ENCODE data around the gene MISP.

The MISP gene

DNA sequence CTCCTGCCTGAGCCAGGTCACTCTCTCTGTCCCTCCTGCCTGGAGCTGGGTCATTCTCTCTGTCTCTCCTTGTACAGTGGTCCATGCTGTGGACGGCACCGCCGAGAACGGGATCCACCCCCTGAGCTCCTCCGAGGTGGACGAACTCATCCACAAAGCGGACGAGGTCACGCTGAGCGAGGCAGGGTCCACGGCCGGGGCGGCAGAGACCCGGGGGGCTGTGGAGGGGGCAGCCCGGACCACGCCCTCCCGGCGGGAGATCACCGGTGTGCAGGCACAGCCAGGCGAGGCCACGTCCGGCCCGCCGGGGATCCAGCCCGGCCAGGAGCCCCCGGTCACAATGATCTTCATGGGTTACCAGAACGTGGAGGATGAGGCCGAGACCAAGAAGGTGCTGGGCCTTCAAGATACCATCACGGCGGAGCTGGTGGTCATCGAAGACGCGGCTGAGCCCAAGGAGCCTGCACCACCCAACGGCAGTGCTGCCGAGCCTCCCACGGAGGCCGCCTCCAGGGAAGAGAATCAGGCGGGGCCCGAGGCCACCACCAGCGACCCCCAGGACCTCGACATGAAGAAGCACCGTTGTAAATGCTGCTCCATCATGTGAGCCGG, 4.6 kb upstream of the MISP start:
- DNase-seq (ENCODE audit: low spot score) = no peak

DNA sequence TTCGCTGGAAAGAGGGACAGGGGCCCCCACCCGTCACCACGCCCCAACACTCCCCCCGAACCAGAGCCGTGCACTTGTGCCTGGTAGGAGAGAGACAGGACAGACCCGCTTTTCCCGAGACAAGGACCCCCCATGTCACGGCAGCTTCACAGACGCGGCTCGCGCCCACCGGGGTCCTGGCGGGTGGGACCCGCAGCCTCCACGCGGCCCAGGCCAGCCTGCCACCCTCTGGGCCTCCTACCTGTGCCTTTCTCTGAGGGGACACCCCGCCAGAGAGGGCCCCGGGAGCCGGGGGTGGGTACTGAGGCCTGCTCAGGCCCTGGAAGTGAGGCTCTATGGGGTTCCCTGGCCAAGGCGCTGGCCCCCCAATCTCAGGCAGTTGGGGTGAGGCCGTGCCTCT, 4.0 kb upstream of the MISP start:
- no peak for DNase-seq (ENCODE audit: low spot score)

DNA sequence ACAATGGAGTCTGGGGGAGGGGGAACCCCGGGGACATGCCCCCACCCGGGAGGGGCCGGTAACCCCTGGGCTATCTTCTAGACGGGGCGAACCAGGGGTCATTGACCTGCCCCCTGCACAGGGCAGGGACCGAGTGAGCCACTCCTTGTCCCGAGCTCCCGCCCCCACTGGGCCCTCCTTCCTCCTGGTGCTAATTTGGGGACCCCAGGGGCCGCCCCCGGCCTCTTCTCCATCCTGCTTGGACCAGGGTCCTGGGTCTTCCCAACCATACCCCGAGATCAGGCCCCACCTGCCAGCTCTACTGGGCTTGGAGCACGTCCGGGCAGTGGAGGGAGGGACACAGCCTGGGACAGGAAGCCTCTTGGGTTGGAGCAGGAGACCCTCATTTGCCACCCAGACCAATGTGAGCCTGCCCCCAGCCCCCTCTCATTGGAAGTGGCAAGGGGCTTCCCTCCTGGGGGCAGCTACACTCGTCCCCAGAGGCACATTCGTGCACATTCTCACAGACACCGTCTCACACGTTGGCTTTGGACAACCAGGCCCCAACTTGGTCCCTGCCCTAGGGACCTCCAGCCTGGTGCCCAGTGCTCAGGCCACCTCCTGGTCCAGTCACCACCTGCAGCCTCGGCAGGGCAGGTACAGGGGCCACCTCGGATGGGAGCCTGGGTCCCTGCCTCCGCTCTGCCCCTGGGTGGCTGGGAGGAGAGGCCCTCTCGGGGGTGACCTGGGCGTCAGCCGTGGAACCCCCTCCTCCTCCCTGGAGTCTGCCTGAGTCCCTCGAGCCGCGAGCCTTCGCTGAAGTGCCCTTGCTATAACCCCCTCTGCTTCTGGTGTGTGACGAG, 3.3 kb upstream of the MISP start:
- DNase-seq (ENCODE audit: low spot score) = no peak

DNA sequence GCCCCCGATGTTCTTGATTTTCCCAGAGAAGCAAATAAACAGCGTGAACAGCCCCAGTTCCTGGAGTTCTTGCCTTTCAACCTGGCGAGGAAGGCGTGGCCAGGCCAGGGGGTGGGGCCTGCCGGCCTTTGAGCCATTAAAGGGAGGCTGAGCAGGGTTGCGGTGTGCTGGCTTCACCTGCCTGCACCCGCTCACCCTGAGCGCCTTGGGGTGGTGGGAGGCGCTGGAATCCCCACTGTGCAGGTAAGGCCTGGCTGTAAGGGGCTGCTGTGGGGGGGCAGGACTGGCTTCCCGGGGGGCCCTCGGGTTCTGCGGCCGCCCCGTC, 2.7 kb upstream of the MISP start:
- no peak for DNase-seq (ENCODE audit: low spot score)

DNA sequence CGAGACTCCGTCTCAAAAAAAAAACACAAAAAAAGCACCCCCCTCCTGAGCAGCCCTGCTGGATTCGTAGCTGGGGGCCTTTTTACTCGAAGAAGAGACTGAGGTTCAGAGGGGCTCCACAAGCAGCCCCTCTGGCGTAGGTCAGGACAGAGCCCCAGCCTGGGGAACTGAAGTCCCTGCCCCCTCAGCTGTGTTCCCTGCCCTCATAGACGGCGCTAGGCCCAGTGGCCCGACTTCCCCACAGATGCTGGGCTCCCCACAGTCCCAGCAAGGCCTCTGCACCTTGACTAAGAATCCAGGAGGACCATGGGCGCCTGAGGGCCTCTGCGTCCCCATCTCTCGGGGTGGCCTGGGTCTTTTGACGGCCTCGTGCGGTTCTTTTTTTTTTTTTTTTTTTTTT, 1.1 kb upstream of the MISP start:
- DNase-seq (ENCODE audit: low spot score) = no peak

DNA sequence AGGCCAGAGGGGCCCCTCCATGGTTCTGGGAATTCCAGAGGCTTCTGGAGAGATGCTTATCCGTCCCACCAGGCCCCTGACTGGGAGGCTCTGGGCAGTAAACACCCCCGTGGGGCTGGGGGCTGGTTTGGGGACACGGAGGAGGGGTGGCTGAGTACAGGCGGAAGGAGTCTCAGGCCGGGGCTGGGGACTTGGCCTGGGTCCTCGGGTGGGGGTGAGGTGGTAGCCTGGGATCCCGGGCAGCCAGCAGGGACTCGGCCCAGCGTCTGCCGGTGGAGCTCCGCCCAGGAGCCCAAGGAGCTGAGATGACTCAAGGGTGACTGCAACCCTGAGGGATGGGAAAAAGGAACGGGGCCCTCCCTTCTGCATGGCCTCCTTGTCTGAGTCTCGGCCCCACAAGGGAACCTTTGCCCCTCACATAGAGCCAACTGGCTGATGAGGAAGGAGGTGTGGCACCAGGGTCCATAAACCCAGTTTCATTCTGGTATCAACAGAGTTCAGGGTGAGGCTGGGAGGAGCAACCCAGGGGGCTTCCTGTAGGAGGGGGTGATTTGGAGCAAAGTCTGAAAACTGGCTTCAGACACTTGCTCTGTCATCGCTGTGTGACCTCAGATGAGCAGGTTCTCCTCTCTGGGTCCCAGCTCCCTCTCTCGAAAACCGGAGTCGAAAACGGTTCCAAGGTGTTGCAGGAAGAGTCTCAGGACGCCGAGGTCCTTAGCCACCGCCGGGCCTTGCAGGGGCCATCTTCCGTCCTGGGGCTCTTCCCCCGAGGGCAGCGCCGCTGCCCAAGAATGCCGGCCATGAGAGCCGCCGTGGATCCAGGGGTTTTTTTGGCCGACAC, 809 bp downstream of the MISP start:
- peak; percentile 51 for DNase-seq (ENCODE audit: low spot score)

DNA sequence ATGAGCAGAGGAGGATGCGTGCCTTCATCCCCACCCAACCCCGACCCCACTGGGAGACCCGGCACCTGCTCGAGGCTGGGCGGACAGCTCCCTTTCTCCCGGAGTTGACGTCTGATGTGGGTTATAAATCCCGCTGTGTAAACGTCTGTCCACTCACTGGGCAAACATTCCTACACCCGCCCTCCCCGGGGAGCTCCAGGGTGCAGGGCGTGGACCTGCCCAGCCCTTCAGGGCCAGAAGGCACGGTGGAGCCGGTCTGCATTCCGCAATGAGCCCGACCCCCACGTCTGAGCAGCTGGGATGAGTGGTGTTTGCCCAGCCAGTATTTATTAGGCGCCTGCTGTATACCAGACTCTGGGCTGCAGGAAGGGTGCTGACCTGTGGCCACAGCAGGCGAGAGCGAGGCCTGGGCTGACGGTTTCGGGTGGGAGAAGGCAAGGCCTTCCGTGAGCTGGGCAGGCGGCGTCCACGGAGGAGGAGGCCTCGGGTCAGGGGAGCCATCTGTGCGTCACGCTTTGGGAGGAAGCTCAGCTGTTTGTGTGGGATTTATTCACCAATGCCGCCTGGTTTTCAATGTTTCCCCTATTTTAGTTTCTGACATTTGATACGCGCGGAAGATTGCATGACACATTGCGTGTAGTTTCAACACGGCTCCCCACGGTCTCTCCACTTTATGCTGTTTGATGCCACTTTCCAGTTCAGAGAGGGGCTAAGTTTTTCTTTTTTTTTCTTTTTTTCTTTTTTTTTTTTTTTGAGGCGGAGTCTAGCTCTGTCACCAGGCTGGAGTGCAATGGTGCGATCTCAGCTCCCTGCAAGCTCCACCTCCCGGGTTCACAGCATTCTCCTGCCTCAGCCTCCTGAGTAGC, 2.0 kb downstream of the MISP start:
- DNase-seq (ENCODE audit: low spot score) = no peak

DNA sequence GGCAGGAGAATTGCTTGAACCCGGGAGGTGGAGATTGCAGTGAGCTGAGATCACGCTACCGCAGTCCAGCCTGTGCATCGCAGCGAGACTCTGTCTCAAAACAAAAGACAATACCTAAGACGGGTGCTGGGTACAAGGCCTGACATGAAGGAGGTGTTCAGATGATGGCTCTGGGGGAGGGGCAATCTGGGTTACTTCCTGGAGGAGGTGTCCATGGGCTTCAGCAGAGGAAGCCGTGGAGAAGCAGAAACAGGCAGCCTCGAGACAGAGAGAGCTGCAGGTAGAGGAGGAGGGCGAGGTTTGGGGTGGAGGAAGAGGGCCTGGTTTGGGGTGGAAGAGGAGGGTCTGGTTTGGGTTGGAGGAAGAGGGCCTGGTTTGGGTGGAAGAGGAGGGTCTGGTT, 3.6 kb downstream of the MISP start:
- DNase-seq (ENCODE audit: low spot score) = no peak

DNA sequence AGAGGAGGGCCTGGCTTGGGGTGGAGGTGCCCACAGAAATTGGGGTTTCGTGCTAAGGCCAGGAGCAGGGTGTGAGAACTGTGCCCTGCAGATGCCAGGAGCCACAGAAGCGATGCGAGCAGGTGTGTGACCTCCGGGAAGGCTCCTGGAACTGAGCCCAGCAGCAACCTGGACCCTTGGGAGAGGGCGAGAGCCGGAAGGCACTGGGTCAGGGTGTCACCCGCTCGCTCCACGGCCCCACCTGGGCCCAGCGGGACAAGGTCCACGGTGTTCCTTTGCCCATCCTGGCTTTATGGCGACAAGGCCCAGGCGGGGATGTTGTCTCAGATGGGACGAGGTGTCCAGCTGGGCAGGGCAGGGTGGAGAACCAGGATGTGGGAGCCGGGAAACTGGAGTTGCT, 4.2 kb downstream of the MISP start:
- DNase-seq (ENCODE audit: low spot score) = no peak

DNA sequence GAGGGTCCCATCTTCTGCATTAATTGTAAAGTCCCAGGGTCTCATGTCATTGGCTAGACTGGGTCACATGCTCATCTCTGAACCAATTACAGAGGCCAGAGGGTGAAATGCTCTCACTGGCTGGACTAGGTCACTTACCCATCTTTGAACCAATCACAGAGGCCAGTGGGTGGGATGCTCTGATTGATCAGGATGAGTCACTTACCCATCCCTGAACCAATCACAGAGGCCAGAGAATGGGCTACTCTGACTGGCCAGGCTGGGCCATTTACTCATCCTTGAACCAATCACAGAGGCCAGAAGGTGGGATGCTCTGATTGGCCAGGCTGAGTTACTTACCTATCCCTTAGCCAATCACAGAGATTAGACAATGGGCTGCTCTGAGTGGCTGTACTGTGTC, 5.3 kb downstream of the MISP start:
- DNase-seq (ENCODE audit: low spot score) = peak; percentile 33

DNA sequence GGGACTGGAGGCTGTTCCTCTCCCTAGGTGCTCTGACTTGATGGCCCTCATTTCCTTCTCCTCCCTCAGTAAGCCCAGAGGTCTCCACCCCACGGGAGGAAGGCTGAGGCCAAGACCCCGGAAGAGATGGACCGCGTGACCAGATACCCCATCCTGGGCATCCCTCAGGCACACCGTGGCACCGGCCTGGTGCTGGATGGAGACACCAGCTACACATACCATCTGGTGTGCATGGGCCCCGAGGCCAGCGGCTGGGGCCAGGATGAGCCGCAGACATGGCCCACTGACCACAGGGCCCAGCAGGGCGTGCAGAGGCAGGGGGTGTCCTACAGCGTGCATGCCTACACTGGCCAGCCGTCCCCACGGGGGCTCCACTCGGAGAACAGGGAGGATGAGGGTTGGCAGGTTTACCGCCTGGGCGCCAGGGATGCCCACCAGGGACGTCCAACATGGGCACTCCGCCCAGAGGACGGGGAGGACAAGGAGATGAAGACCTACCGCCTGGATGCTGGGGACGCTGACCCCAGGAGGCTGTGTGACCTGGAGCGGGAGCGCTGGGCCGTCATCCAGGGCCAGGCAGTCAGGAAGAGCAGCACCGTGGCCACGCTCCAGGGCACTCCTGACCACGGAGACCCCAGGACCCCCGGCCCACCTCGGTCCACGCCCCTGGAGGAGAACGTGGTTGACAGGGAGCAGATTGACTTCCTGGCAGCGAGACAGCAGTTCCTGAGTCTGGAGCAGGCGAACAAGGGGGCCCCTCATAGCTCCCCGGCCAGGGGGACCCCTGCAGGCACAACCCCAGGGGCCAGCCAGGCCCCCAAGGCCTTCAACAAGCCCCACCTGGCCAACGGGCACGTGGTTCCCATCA, 6.1 kb downstream of the MISP start:
- no peak for DNase-seq (ENCODE audit: low spot score)

DNA sequence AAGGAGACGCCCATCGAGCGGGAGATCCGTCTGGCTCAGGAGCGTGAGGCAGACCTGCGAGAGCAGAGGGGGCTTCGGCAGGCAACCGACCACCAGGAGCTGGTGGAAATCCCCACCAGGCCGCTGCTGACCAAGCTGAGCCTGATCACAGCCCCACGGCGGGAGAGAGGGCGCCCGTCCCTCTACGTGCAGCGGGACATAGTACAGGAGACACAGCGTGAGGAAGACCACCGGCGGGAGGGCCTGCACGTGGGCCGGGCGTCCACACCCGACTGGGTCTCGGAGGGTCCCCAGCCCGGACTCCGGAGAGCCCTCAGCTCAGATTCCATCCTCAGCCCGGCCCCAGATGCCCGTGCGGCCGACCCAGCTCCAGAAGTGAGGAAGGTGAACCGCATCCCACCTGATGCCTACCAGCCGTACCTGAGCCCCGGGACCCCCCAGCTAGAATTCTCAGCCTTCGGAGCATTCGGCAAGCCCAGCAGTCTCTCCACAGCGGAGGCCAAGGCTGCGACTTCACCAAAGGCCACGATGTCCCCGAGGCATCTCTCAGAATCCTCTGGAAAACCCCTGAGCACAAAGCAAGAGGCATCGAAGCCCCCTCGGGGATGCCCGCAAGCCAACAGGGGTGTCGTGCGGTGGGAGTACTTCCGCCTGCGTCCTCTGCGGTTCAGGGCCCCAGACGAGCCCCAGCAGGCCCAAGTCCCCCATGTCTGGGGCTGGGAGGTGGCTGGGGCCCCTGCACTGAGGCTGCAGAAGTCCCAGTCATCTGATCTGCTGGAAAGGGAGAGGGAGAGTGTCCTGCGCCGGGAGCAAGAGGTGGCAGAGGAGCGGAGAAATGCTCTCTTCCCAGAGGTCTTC, 7.1 kb downstream of the MISP start:
- DNase-seq (ENCODE audit: low spot score) = no peak

DNA sequence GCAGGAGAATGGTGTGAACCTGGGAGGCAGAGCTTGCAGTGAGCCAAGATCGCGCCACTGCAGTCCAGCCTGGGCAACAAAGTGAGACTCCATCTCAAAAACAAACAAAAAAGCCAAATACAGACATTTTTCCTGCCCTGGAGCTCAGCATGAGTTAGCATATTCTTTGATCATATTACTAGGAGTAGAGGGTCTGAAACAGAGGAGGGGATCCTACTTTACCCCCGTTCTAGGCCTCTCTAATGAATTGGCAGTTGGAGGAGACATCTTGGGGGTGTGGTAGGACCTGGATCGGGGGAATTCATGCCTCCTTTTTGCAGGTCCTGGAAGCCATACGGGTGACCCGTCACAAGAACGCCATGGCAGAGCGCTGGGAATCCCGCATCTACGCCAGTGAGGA, 12.3 kb downstream of the MISP start:
- DNase-seq (ENCODE audit: low spot score) = no peak

DNA sequence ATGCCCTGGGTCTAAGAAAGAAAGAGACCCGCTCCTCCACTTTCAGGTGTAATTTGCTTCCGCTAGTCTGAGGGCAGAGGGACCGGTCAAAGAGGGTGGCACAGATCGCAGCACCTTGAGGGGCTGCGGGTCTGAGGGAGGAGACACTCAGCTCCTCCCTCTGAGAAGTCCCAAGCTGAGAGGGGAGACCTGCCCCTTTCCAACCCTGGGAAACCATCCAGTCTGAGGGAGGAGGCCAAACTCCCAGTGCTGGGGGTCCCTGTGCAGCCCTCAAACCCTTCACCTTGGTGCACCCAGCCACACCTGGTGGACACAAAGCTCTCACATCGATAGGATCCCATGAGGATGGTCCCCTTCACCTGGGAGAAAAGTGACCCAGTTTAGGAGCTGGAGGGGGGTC, 13.0 kb downstream of the MISP start:
- no peak for DNase-seq (ENCODE audit: low spot score)

DNA sequence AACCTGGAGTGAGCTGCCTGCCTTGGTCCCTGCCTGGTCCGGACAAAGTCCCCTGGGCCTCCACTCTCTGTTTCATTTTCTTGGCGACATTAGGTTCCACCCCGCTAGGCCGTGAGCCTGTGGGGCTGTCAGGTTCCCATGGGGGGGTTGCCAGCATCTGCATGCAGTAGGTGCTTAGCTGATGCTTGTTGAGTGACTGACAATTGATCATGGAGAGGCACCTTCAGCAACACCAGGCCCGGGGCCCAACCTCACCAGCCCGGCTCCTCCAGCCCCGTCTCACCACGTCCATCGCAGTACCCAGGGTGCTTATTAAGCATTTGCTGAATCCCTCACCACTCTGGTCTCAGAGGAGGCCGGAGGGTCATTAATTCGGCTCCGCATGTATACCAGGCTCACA, 13.4 kb downstream of the MISP start:
- no peak for DNase-seq (ENCODE audit: low spot score)

DNA sequence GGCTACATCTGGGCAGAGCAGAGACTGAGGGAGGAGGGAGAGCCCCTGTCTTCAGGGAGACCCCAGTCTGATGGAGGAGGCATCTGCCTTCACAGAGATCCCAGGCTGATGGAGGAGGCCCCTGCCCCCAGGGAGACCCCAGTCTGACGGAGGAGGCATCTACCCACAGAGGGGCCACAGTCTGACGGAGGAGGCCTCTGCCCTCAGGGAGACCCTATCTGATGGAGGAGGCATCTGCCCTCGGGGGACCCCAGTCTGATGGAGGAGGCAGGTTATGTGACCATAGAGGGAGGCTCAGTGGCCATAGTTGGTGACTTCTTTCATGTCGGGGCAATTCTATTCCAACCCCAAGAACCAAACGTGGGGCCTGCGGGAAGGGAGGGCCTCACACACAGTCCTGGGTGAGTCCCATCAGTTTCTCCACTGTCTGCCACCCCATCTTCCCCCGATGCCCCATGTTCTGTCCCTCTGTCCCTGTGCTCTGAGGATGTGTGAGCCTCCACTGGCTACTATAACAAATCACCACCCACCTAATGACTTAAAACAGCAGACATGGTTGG, 14.3 kb downstream of the MISP start:
- DNase-seq (ENCODE audit: low spot score) = no peak

DNA sequence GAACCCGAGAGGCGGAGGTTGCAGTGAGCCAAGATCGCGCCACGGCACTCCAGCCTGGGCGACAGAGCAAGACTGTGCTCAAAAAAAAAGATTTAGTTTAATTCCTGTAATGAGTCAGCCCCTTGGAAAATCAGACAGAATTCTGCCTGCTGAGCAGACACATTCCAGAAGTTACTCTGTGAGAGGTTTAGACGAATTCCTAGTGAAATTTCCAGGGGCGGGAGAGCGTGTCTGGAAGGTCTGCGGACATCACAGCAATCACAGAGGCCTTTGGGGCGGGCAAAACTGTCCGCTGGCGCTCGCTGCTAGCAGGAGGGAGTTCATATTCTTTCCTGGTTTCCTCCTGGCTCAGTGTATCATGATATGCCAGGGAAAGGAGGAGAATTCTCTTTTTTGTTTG, 17.5 kb downstream of the MISP start:
- peak; percentile 23 for DNase-seq (ENCODE audit: low spot score)

DNA sequence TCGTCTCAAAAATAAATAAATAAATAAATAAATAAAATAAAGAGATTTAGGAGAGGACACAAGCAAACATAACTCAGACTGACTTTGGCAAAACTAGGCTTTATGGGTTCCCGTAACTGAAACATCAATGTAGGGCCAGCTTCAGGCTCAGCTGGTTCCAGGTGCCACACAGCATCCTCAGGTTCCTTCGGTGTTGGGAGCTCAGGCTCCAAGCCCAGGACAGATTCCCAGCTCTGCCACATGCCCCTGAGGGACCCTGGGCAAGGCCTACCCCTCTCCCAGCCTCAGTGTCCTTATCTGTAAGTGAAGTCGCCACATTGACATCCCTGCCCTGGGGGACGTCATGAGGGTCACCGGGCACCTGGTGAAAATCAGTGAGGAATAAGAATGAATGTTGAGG, 18.7 kb downstream of the MISP start:
- no peak for DNase-seq (ENCODE audit: low spot score)

DNA sequence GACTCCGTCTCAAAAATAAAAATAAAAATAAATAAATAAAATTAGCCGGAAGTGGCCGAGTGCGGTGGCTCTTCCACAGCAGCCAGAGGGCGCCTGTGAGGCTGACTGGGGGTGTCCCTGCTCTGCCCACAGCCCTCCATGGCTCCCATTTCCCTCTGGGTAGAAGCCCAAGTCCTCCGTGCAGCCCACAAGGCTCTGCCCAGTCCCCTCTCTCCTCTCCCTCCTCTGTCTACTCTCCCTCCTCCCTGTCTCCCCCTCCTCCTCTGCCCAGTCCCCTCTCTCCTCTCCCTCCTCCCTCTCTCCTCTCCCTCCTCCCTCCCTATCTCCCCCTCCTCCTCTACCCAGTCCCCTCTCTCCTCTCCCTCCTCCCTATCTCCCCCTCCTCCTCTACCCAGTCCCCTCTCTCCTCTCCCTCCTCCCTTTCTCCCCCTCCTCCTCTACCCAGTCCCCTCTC, 20.4 kb downstream of the MISP start:
- peak; percentile 75 for DNase-seq (ENCODE audit: low spot score)

DNA sequence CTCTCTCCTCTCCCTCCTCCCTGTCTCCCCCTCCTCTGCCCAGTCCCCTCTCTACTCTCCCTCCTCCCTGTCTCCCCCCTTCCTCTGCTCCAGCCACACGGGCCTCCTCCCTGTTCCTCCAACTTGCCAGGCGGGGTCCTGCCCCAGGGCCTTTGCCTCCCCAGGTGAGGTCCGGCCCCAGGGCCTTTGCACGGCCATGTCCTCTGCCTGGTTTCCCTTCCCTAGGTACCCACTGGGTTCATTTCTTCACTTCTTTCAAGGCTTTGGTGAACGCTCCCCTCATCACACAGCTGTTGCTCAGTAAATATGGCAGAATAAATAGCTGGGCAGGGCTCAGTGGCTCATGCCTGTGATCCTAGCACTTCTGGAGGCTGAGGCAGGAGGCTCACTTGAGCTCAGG, 21.2 kb downstream of the MISP start:
- DNase-seq (ENCODE audit: low spot score) = no peak

Measured in kidney capillary endothelial cell (primary cell).